K562 (cell line): ENCODE measurements around the gene LRRC59. TPM values are rescaled to one million over a fixed set of nuclear protein-coding genes. Genes with fewer than 3 reads are reported as not detected.
"Not testable (repeated sequence)": the region's sequence is repeated elsewhere in the genome, so short reads cannot be mapped to it uniquely, and the experiment has no call there.

Experiments used
- STAG1 ChIP-seq: sonication (generic); formaldehyde crosslinking; IDR thresholded peaks from 2 replicates; pipeline ENCODE4 v1.5.0; 2020; ENCODE audit warnings: missing genetic modification reagents, borderline replicate concordance
- polyA plus RNA-seq, 8 experiments: library from polyadenylated mRNA; depleted of rRNA in 4 of 8; stranded (reverse) in 5 of 8; unstranded in 3 of 8; fragments of >200 nt; fragmentation: Nextera tagmentation in 2 of 8; fragmentation: Illumina TruSeq in 1 of 8; extraction: Ambion mirVana in 2 of 8; extraction: Trizol in 1 of 8; gene quantifications; 2 replicates each; pipeline versions ENCODE4 v1.2.1 to v1.2.3, GENCODE V29; 2011 to 2014; ENCODE audit warnings: inconsistent platforms in 1 of 8, missing spikeins in 1 of 8
- total RNA-seq, 7 experiments: library from RNA; depleted of rRNA in 6 of 7; stranded (reverse); fragments of >200 nt in 6 of 7; fragmentation: Illumina TruSeq in 2 of 7; extraction: Trizol in 2 of 7; gene quantifications; 2 replicates each; pipeline versions ENCODE4 v1.2.1 to v1.2.3, GENCODE V29; 2011 to 2021; ENCODE audit warnings: low replicate concordance in 1 of 7
- TF ChIP-seq, protein P1 (sequence below), 2 experiments: fragments of 450-650 bp; formaldehyde crosslinking in 1 of 2; IDR thresholded peaks; 2 replicates each; pipeline versions ENCODE4 v1.4.0 to v1.6.1; 2014 to 2020; ENCODE audit warnings: mild to moderate bottlenecking in 2 of 2, borderline replicate concordance in 1 of 2, low read depth in 1 of 2
- TF ChIP-seq, protein P2 (sequence below): fragments of 450-650 bp; formaldehyde crosslinking; IDR thresholded peaks from 2 replicates; pipeline ENCODE4 v1.4.0; 2020; ENCODE audit warnings: mild to moderate bottlenecking, moderate library complexity
- TF ChIP-seq, protein P3 (sequence below), 3 experiments: IDR thresholded peaks in 2 of 3; conservative IDR thresholded peaks in 1 of 3; 2 replicates each; pipeline ENCODE4 v1.5.1; 2011 to 2012; ENCODE audit warnings: low read length in 3 of 3, mild to moderate bottlenecking in 3 of 3, control low read depth in 2 of 3, improper control_type of control experiment in 1 of 3, inconsistent platforms in 1 of 3, low read depth in 1 of 3, mixed read lengths in 1 of 3, moderate library complexity in 1 of 3; ENCODE audit not compliant: insufficient read depth in 2 of 3

LRRC59 gene
- total and polyA plus RNA-seq, 9 of the 15 experiments (the other 6 are each of a cell fraction or from before 2014, with no cell fraction given): 27.8 to 244 (median 154) TPM

DNA sequence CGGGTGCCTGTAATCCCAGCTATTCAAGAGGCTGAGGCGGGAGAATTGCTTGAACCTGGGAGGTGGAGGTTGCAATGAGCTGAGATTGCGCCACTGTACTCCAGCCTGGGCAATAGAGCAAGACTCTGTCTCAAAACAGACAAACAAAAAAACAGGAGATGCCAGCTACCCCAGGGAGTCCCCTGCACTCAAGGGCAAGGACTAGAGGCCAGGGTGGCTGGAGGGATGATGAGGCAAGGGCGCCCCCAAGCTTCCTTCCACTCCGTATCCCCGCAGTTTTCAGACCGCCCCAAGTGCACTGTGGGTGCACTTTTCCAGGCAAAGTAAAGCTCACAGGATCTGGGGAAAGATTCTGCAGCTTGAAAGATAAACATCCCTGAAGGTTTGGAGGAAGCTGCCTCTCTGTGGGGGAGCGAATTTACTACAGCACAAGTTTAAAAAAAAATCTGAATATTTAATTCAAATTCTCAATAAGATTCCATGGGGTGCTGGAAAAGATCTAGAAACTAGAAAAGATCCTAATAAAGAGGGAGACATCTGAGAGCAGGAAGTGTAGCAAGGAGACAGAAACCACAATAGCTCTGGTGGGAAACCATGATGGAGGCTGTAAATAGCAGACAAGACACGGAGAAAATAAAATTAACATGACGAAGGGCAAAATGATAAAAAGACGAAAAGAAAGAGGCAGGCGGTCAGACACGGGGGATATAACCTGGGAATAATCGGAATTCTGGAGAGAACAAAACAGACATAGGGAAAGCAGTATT is 63.8 kb downstream of the LRRC59 start (continued):
- TF ChIP-seq, protein P1, sequence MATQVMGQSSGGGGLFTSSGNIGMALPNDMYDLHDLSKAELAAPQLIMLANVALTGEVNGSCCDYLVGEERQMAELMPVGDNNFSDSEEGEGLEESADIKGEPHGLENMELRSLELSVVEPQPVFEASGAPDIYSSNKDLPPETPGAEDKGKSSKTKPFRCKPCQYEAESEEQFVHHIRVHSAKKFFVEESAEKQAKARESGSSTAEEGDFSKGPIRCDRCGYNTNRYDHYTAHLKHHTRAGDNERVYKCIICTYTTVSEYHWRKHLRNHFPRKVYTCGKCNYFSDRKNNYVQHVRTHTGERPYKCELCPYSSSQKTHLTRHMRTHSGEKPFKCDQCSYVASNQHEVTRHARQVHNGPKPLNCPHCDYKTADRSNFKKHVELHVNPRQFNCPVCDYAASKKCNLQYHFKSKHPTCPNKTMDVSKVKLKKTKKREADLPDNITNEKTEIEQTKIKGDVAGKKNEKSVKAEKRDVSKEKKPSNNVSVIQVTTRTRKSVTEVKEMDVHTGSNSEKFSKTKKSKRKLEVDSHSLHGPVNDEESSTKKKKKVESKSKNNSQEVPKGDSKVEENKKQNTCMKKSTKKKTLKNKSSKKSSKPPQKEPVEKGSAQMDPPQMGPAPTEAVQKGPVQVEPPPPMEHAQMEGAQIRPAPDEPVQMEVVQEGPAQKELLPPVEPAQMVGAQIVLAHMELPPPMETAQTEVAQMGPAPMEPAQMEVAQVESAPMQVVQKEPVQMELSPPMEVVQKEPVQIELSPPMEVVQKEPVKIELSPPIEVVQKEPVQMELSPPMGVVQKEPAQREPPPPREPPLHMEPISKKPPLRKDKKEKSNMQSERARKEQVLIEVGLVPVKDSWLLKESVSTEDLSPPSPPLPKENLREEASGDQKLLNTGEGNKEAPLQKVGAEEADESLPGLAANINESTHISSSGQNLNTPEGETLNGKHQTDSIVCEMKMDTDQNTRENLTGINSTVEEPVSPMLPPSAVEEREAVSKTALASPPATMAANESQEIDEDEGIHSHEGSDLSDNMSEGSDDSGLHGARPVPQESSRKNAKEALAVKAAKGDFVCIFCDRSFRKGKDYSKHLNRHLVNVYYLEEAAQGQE (IDR thresholded peaks at IDR 0.05; ENCODE audit: borderline replicate concordance): peak; percentile 50; the same call in 1 of the 2 replicates
- TF ChIP-seq, protein P1 (CRISPR knock-in tag; IDR thresholded peaks at IDR 0.05; ENCODE audit: low read depth): not testable (repeated sequence)
- TF ChIP-seq, protein P2, sequence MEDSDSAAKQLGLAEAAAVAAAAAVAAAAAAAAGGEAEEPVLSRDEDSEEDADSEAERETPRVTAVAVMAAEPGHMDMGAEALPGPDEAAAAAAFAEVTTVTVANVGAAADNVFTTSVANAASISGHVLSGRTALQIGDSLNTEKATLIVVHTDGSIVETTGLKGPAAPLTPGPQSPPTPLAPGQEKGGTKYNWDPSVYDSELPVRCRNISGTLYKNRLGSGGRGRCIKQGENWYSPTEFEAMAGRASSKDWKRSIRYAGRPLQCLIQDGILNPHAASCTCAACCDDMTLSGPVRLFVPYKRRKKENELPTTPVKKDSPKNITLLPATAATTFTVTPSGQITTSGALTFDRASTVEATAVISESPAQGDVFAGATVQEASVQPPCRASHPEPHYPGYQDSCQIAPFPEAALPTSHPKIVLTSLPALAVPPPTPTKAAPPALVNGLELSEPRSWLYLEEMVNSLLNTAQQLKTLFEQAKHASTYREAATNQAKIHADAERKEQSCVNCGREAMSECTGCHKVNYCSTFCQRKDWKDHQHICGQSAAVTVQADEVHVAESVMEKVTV: 0 out of 2 replicates have a peak, but pooled peaks have one; percentile 15
- TF ChIP-seq, protein P3, sequence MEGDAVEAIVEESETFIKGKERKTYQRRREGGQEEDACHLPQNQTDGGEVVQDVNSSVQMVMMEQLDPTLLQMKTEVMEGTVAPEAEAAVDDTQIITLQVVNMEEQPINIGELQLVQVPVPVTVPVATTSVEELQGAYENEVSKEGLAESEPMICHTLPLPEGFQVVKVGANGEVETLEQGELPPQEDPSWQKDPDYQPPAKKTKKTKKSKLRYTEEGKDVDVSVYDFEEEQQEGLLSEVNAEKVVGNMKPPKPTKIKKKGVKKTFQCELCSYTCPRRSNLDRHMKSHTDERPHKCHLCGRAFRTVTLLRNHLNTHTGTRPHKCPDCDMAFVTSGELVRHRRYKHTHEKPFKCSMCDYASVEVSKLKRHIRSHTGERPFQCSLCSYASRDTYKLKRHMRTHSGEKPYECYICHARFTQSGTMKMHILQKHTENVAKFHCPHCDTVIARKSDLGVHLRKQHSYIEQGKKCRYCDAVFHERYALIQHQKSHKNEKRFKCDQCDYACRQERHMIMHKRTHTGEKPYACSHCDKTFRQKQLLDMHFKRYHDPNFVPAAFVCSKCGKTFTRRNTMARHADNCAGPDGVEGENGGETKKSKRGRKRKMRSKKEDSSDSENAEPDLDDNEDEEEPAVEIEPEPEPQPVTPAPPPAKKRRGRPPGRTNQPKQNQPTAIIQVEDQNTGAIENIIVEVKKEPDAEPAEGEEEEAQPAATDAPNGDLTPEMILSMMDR (IDR thresholded peaks at IDR 0.05 in 2 of 3, conservative IDR thresholded peaks at IDR 0.05 in 1 of 3; ENCODE audit: insufficient read depth in 2 of 3, low read depth in 1 of 3, low read length in 3 of 3): peak; percentile 37 to 63 (median 43); a peak in 5 of 6 replicates
- 0 out of 2 replicates have a peak, but pooled peaks have one; percentile 22 for TF ChIP-seq STAG1 (CRISPR knock-in tag)
